ENCODE measurements around the gene RBM39. TPM values are rescaled to one million over a fixed set of nuclear protein-coding genes. Genes with fewer than 3 reads are reported as not detected.

The RBM39 gene
- total RNA-seq, 1 donor from 2014 or later = 208 TPM

GRCh38 chr20:35704514-35705261 lies 37.4 kb downstream of the RBM39 start:
- Mint-ChIP-seq H3K36me3 (ENCODE audit: low read depth, unreplicated experiment) (peaks cover 11% of the 10 kb centered on the region), H3K4me3 (ENCODE audit: unreplicated experiment) (peak overlapping the region; percentile 47), H3K27ac (ENCODE audit: unreplicated experiment) (no peak overlapping the region), H3K4me1 (ENCODE audit: low read depth, unreplicated experiment) (peaks cover 16% of the 10 kb centered on the region), H3K9me3 (ENCODE audit: unreplicated experiment) (no peaks in the 10 kb centered on the region), H3K27me3 (ENCODE audit: low read depth, unreplicated experiment) (no peaks in the 10 kb centered on the region)
- FAIRE-seq (no peak), DNase-seq (ENCODE audit: low read depth) (no peak)
- H3K79me2 ChIP-seq (ENCODE audit: insufficient read depth, low read length) = peaks cover 84% of the 10 kb centered on the region
- TF ChIP-seq, protein P1, sequence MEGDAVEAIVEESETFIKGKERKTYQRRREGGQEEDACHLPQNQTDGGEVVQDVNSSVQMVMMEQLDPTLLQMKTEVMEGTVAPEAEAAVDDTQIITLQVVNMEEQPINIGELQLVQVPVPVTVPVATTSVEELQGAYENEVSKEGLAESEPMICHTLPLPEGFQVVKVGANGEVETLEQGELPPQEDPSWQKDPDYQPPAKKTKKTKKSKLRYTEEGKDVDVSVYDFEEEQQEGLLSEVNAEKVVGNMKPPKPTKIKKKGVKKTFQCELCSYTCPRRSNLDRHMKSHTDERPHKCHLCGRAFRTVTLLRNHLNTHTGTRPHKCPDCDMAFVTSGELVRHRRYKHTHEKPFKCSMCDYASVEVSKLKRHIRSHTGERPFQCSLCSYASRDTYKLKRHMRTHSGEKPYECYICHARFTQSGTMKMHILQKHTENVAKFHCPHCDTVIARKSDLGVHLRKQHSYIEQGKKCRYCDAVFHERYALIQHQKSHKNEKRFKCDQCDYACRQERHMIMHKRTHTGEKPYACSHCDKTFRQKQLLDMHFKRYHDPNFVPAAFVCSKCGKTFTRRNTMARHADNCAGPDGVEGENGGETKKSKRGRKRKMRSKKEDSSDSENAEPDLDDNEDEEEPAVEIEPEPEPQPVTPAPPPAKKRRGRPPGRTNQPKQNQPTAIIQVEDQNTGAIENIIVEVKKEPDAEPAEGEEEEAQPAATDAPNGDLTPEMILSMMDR (IDR thresholded peaks at IDR 0.05; ENCODE audit: insufficient read depth, low read depth, low read length) = no peak
- no peak for TF ChIP-seq EZH2 (IDR thresholded peaks at IDR 0.05; ENCODE audit: insufficient read depth, low read length)
- no peaks in the 10 kb centered on the region for H3K27me3 ChIP-seq (ENCODE audit: insufficient read depth, low read length)
- peaks cover 72% of the 10 kb centered on the region for H3K36me3 ChIP-seq (ENCODE audit: insufficient read depth, low read length)
- no peak overlapping the region for H3K9ac ChIP-seq (ENCODE audit: low read length)
- H3K27ac ChIP-seq (ENCODE audit: low read depth, low read length) = no peak overlapping the region
- peaks cover 89% of the 10 kb centered on the region for H4K20me1 ChIP-seq (ENCODE audit: insufficient read depth, low read length)
- no peak overlapping the region for H3K4me2 ChIP-seq (ENCODE audit: low read length)
- H3K4me1 ChIP-seq (ENCODE audit: insufficient read depth, low read length) = peaks cover 6% of the 10 kb centered on the region
- no peaks in the 10 kb centered on the region for H3K9me3 ChIP-seq (ENCODE audit: insufficient read depth, low read depth, low read length)
- H3K4me3 ChIP-seq (ENCODE audit: insufficient read depth, low read depth, low read length) = no peak overlapping the region
- H2AFZ ChIP-seq (ENCODE audit: low read depth, low read length) = no peak overlapping the region

DNA sequence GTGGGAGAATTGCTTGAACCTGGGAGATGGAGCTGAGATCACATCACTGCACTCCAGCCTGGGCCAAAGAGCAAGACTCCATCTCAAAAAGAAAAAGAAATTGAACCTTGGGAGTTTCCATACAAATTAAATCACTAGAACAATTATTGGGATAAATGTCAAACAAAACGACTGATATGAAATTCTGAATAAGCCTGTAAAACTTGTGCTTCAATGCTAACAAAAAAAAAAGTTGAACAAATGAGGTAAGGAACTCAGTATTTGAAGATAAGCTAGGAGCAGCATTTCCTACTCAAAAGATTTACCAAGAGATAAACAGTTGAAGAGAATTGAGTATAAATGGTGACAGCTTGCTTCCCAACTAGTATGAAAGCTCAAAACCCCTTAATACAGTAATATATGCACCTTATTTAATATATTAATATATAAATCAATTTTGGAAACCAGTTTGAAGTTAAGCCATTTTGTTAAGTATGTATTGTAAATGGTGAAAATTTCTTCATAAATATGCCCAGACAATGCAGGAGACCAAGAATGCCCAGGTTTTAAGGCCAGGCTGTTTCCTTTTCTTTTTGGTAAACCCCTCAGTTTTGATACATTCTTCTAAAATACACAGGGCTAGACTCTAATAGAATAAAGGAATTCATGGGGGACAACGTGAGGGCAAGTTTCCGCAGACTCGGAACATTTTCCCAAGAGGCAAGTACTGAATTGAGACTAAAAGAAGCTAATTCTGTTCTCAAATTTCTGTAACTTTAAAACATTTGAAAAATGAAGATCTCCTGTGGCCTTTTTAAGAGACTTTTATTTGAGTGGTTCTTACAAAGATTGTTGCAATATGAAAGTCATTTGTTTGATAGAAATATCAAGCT lies 39.0 kb downstream of the RBM39 start:
- Histone ChIP-seq H2AFZ (ENCODE audit: low read depth, low read length) (no peak overlapping the region), H3K4me1 (ENCODE audit: insufficient read depth, low read length) (peaks cover 13% of the 10 kb centered on the region), H3K27me3 (ENCODE audit: insufficient read depth, low read length) (no peaks in the 10 kb centered on the region), H3K36me3 (ENCODE audit: insufficient read depth, low read length) (peaks cover 58% of the 10 kb centered on the region), H3K9me3 (ENCODE audit: insufficient read depth, low read depth, low read length) (no peaks in the 10 kb centered on the region), H3K4me3 (ENCODE audit: insufficient read depth, low read depth, low read length) (no peak overlapping the region), H4K20me1 (ENCODE audit: insufficient read depth, low read length) (peaks cover 74% of the 10 kb centered on the region), H3K79me2 (ENCODE audit: insufficient read depth, low read length) (peaks cover 79% of the 10 kb centered on the region), H3K4me2 (ENCODE audit: low read length) (no peak overlapping the region), H3K27ac (ENCODE audit: low read depth, low read length) (no peak overlapping the region), H3K9ac (ENCODE audit: low read length) (no peak overlapping the region)
- TF ChIP-seq, protein P1 (IDR thresholded peaks at IDR 0.05; ENCODE audit: insufficient read depth, low read depth, low read length) = no peak
- no peak for TF ChIP-seq EZH2 (IDR thresholded peaks at IDR 0.05; ENCODE audit: insufficient read depth, low read length)
- FAIRE-seq = no peak
- DNase-seq (ENCODE audit: low read depth) = no peak
- peaks cover 17% of the 10 kb centered on the region for H3K4me1 Mint-ChIP-seq (ENCODE audit: low read depth, unreplicated experiment)
- no peaks in the 10 kb centered on the region for H3K27me3 Mint-ChIP-seq (ENCODE audit: low read depth, unreplicated experiment)
- H3K9me3 Mint-ChIP-seq (ENCODE audit: unreplicated experiment) = no peaks in the 10 kb centered on the region
- no peak overlapping the region for H3K4me3 Mint-ChIP-seq (ENCODE audit: unreplicated experiment)
- H3K36me3 Mint-ChIP-seq (ENCODE audit: low read depth, unreplicated experiment) = peaks cover 14% of the 10 kb centered on the region
- peak overlapping the region; percentile 82 for H3K27ac Mint-ChIP-seq (ENCODE audit: unreplicated experiment)
